Measurements from ENCODE around the gene MPPE1. TPM values are rescaled to one million over a fixed set of nuclear protein-coding genes. Genes with fewer than 3 reads are reported as not detected.

Gene MPPE1
- total RNA-seq, 1 experiment from 2014 or later = 17.9 TPM

GRCh38 chr18:11906926-11907874 is 917 bp downstream of the MPPE1 start:
- Histone ChIP-seq H3K79me2 (ENCODE audit: low read length) (peaks cover 13% of the 10 kb centered on the region), H3K9me3 (ENCODE audit: low read length) (no peaks in the 10 kb centered on the region), H3K4me2 (ENCODE audit: low read length) (peak overlapping the region; percentile 98), H3K36me3 (ENCODE audit: low read depth, low read length) (no peaks in the 10 kb centered on the region), H3K4me1 (ENCODE audit: insufficient read depth, low read length) (peaks cover 24% of the 10 kb centered on the region), H3K4me3 (ENCODE audit: low read length) (peak overlapping the region; percentile 91), H2AFZ (ENCODE audit: low read length) (no peak overlapping the region), H3F3A (ENCODE audit: low read length, unreplicated experiment) (no peaks in the 10 kb centered on the region), H3K9ac (ENCODE audit: low read length) (peak overlapping the region; percentile 96), H4K20me1 (ENCODE audit: low read length) (no peaks in the 10 kb centered on the region), H3K9me2 (replicated peaks; ENCODE audit: low read length) (no peaks in the 10 kb centered on the region), H3K27me3 (ENCODE audit: low read length) (no peaks in the 10 kb centered on the region), H3K27ac (ENCODE audit: low read length) (no peak overlapping the region)
- POLR2A ChIA-PET (ENCODE audit: unreplicated experiment) = no interaction called here
- TF ChIP-seq EZH2phosphoT487 (IDR thresholded peaks at IDR 0.05; ENCODE audit: borderline replicate concordance, low read length) = no peak
- TF ChIP-seq EZH2 (IDR thresholded peaks at IDR 0.05; ENCODE audit: low read length, unreplicated experiment) = no peak
- TF ChIP-seq CTCF (conservative IDR thresholded peaks at IDR 0.05; ENCODE audit: low read depth, low read length) = no peak
- intact Hi-C loops (cut with micrococcal nuclease) = no loop called here
- CTCF ChIA-PET = no interaction called here
- BruUV-seq (replicated peaks) = no TSS peak
- no peak for ATAC-seq
- DNase-seq = no peak

- H3K4me3 ChIP-seq (ENCODE audit: low read length) = no peak overlapping the region
- H3K27me3 ChIP-seq (ENCODE audit: low read length) = no peaks in the 10 kb centered on the region
- H3K9me3 ChIP-seq (ENCODE audit: low read length) = no peaks in the 10 kb centered on the region
- ATAC-seq (no peak), DNase-seq (no peak)
- H3K4me1 ChIP-seq (ENCODE audit: insufficient read depth, low read length) = peaks cover 22% of the 10 kb centered on the region
- H3K9me2 ChIP-seq (replicated peaks; ENCODE audit: low read length) = no peaks in the 10 kb centered on the region
- no peak overlapping the region for H3K9ac ChIP-seq (ENCODE audit: low read length)
- no peak overlapping the region for H3K4me2 ChIP-seq (ENCODE audit: low read length)
- CTCF ChIA-PET = no interaction called here
- H3F3A ChIP-seq (ENCODE audit: low read length, unreplicated experiment) = no peaks in the 10 kb centered on the region
- H3K36me3 ChIP-seq (ENCODE audit: low read depth, low read length) = no peaks in the 10 kb centered on the region
- no TSS peak for BruUV-seq (replicated peaks)
- H2AFZ ChIP-seq (ENCODE audit: low read length) = no peak overlapping the region
- POLR2A ChIA-PET (ENCODE audit: unreplicated experiment) = no interaction called here
- no peak overlapping the region for H3K27ac ChIP-seq (ENCODE audit: low read length)
- no peak for TF ChIP-seq EZH2 (IDR thresholded peaks at IDR 0.05; ENCODE audit: low read length, unreplicated experiment)
- no peak for TF ChIP-seq CTCF (conservative IDR thresholded peaks at IDR 0.05; ENCODE audit: low read depth, low read length)
- no peak for TF ChIP-seq EZH2phosphoT487 (IDR thresholded peaks at IDR 0.05; ENCODE audit: borderline replicate concordance, low read length)
- H4K20me1 ChIP-seq (ENCODE audit: low read length) = no peaks in the 10 kb centered on the region
- intact Hi-C loops (cut with micrococcal nuclease) = no loop called here
- H3K79me2 ChIP-seq (ENCODE audit: low read length) = peaks cover 13% of the 10 kb centered on the region
Measured at GRCh38 chr18:11906176-11906575, 1.9 kb downstream of the MPPE1 start.

GRCh38 chr18:11905613-11906012 is 2.5 kb downstream of the MPPE1 start:
- intact Hi-C loops (cut with micrococcal nuclease) = no loop called here
- CTCF ChIA-PET = no interaction called here
- DNase-seq = no peak

More at GRCh38 chr18:11905613-11906012, 2.5 kb downstream of the MPPE1 start:
- no peak overlapping the region for H2AFZ ChIP-seq (ENCODE audit: low read length)
- no peak overlapping the region for H3K27ac ChIP-seq (ENCODE audit: low read length)
- H3K36me3 ChIP-seq (ENCODE audit: low read depth, low read length) = no peaks in the 10 kb centered on the region
- BruUV-seq (replicated peaks) = no TSS peak
- H3K9ac ChIP-seq (ENCODE audit: low read length) = no peak overlapping the region
- no peak overlapping the region for H3K4me2 ChIP-seq (ENCODE audit: low read length)
- H3K79me2 ChIP-seq (ENCODE audit: low read length) = peaks cover 13% of the 10 kb centered on the region
- H3K4me1 ChIP-seq (ENCODE audit: insufficient read depth, low read length) = peaks cover 22% of the 10 kb centered on the region
- no peak for ATAC-seq
- no peaks in the 10 kb centered on the region for H3K9me3 ChIP-seq (ENCODE audit: low read length)
- POLR2A ChIA-PET (ENCODE audit: unreplicated experiment) = no interaction called here
- TF ChIP-seq EZH2phosphoT487 (IDR thresholded peaks at IDR 0.05; ENCODE audit: borderline replicate concordance, low read length) (no peak), CTCF (conservative IDR thresholded peaks at IDR 0.05; ENCODE audit: low read depth, low read length) (no peak), EZH2 (IDR thresholded peaks at IDR 0.05; ENCODE audit: low read length, unreplicated experiment) (no peak)
- no peak overlapping the region for H3K4me3 ChIP-seq (ENCODE audit: low read length)
- no peaks in the 10 kb centered on the region for H3F3A ChIP-seq (ENCODE audit: low read length, unreplicated experiment)
- H3K9me2 ChIP-seq (replicated peaks; ENCODE audit: low read length) = no peaks in the 10 kb centered on the region
- H3K27me3 ChIP-seq (ENCODE audit: low read length) = no peaks in the 10 kb centered on the region
- no peaks in the 10 kb centered on the region for H4K20me1 ChIP-seq (ENCODE audit: low read length)

All from PC-3 (cell line).